ENCODE measurements around the gene EEFSEC. TPM values are rescaled to one million over a fixed set of nuclear protein-coding genes. Genes with fewer than 3 reads are reported as not detected.
A peak's percentile ranks its signal among the peaks of the same experiment; 100 is the strongest.

Gene EEFSEC
- total and polyA plus RNA-seq, 5 experiments from 2014 or later: 14.7 to 27.1 (median 19.2) TPM

- H3K27me3 Mint-ChIP-seq: peaks cover 0 to 3% (median 0%) of the 10 kb centered on the region in 5 donors
- POLR2A ChIA-PET: no interaction called here
- peaks cover 32 to 65% (median 46%) of the 10 kb centered on the region in 4 donors for H3K4me1 Mint-ChIP-seq
Observed at GRCh38 chr3:128155616-128156360, 2.5 kb downstream of the EEFSEC start.

GRCh38 chr3:128160661-128161060 is 7.4 kb downstream of the EEFSEC start:
- ATAC-seq (no peak), DNase-seq (no peak)
- no peak overlapping the region for H3K27ac Mint-ChIP-seq
- no peaks in the 10 kb centered on the region for H3K27me3 Mint-ChIP-seq
- H3K9me3 Mint-ChIP-seq: no peaks in the 10 kb centered on the region
- peaks cover 11 to 66% (median 32%) of the 10 kb centered on the region in 3 donors for H3K36me3 Mint-ChIP-seq
- POLR2A ChIA-PET: interaction anchor here (1.5 kb wide), 1 partner anchor 37 kb away, joined by 4 read pairs; the partner anchor contains the start of gene RUVBL1
- no peak overlapping the region for H3K4me3 Mint-ChIP-seq
- H3K4me1 Mint-ChIP-seq: peaks cover 30 to 74% (median 49%) of the 10 kb centered on the region in 4 donors

More at GRCh38 chr3:128155616-128156360, 2.5 kb downstream of the EEFSEC start:
- no peak for DNase-seq
- ATAC-seq: no peak
- Mint-ChIP-seq H3K9me3 (peaks cover 0 to 15% (median 0%) of the 10 kb centered on the region in 9 donors), H3K4me3 (peak overlapping the region in 3 of 10 donors; percentile 36 to 39 (median 38)), H3K36me3 (peaks cover 11 to 46% (median 24%) of the 10 kb centered on the region in 3 donors), H3K27ac (peak overlapping the region in 2 of 10 donors; percentile 14 to 21)

GRCh38 chr3:128163432-128163831 is 10.2 kb downstream of the EEFSEC start:
- Mint-ChIP-seq H3K27me3 (no peaks in the 10 kb centered on the region), H3K4me3 (no peak overlapping the region), H3K27ac (no peak overlapping the region), H3K4me1 (peaks cover 19 to 78% (median 50%) of the 10 kb centered on the region in 4 donors), H3K9me3 (no peaks in the 10 kb centered on the region), H3K36me3 (peaks cover 7 to 44% (median 13%) of the 10 kb centered on the region in 3 donors)
- POLR2A ChIA-PET: no interaction called here
- DNase-seq (no peak), ATAC-seq (no peak)

GRCh38 chr3:128166971-128167453 is 13.7 kb downstream of the EEFSEC start:
- ATAC-seq (no peak), DNase-seq (no peak)
- POLR2A ChIA-PET: no interaction called here
- no peak overlapping the region for H3K4me3 Mint-ChIP-seq
- no peak overlapping the region for H3K27ac Mint-ChIP-seq
- no peaks in the 10 kb centered on the region for H3K27me3 Mint-ChIP-seq
- H3K9me3 Mint-ChIP-seq: no peaks in the 10 kb centered on the region
- H3K36me3 Mint-ChIP-seq: peaks cover 0 to 18% (median 7%) of the 10 kb centered on the region in 3 donors
- peaks cover 18 to 59% (median 39%) of the 10 kb centered on the region in 4 donors for H3K4me1 Mint-ChIP-seq

GRCh38 chr3:128167646-128167972 is 14.3 kb downstream of the EEFSEC start:
- no peak overlapping the region for H3K4me3 Mint-ChIP-seq
- peaks cover 0 to 13% (median 3%) of the 10 kb centered on the region in 3 donors for H3K36me3 Mint-ChIP-seq
- ATAC-seq (no peak), DNase-seq (no peak)
- H3K4me1 Mint-ChIP-seq: peaks cover 18 to 53% (median 35%) of the 10 kb centered on the region in 4 donors
- POLR2A ChIA-PET: no interaction called here
- peak overlapping the region in 1 of 10 donors; percentile 41 for H3K27ac Mint-ChIP-seq
- H3K9me3 Mint-ChIP-seq: no peaks in the 10 kb centered on the region
- no peaks in the 10 kb centered on the region for H3K27me3 Mint-ChIP-seq

GRCh38 chr3:128167973-128168674 is 14.8 kb downstream of the EEFSEC start:
- Mint-ChIP-seq H3K4me3 (no peak overlapping the region), H3K9me3 (no peaks in the 10 kb centered on the region), H3K27me3 (no peaks in the 10 kb centered on the region), H3K4me1 (peaks cover 17 to 55% (median 35%) of the 10 kb centered on the region in 4 donors), H3K36me3 (peaks cover 0 to 9% (median 0%) of the 10 kb centered on the region in 3 donors), H3K27ac (peak overlapping the region in 1 of 10 donors; percentile 41)
- ATAC-seq (no peak), DNase-seq (no peak)
- POLR2A ChIA-PET: no interaction called here

GRCh38 chr3:128168836-128169235 is 15.6 kb downstream of the EEFSEC start:
- POLR2A ChIA-PET: no interaction called here
- no peak overlapping the region for H3K27ac Mint-ChIP-seq
- no peak overlapping the region for H3K4me3 Mint-ChIP-seq
- DNase-seq (no peak), ATAC-seq (no peak)
- H3K4me1 Mint-ChIP-seq: peaks cover 20 to 57% (median 36%) of the 10 kb centered on the region in 4 donors
- H3K36me3 Mint-ChIP-seq: peaks cover 0 to 8% (median 0%) of the 10 kb centered on the region in 3 donors
- no peaks in the 10 kb centered on the region for H3K27me3 Mint-ChIP-seq
- no peaks in the 10 kb centered on the region for H3K9me3 Mint-ChIP-seq

GRCh38 chr3:128170866-128171516 is 17.7 kb downstream of the EEFSEC start:
- peak in 1 of 10 donors; percentile 6 for DNase-seq
- Mint-ChIP-seq H3K4me3 (no peak overlapping the region), H3K27ac (peak overlapping the region in 4 of 10 donors; percentile 43 to 69 (median 54)), H3K4me1 (peaks cover 20 to 58% (median 41%) of the 10 kb centered on the region in 4 donors), H3K9me3 (no peaks in the 10 kb centered on the region), H3K36me3 (peaks cover 0 to 6% (median 0%) of the 10 kb centered on the region in 3 donors), H3K27me3 (no peaks in the 10 kb centered on the region)
- POLR2A ChIA-PET: no interaction called here
- no peak for ATAC-seq

GRCh38 chr3:128173200-128173599 is 19.9 kb downstream of the EEFSEC start:
- Mint-ChIP-seq H3K27ac (peak overlapping the region in 1 of 10 donors; percentile 24), H3K9me3 (no peaks in the 10 kb centered on the region), H3K4me3 (no peak overlapping the region), H3K27me3 (no peaks in the 10 kb centered on the region), H3K4me1 (peaks cover 16 to 53% (median 49%) of the 10 kb centered on the region in 4 donors), H3K36me3 (no peaks in the 10 kb centered on the region)
- DNase-seq: no peak
- no peak for ATAC-seq
- POLR2A ChIA-PET: no interaction called here

- no peaks in the 10 kb centered on the region for H3K9me3 Mint-ChIP-seq
- no peaks in the 10 kb centered on the region for H3K27me3 Mint-ChIP-seq
- H3K36me3 Mint-ChIP-seq: no peaks in the 10 kb centered on the region
- no peak for ATAC-seq
- H3K27ac Mint-ChIP-seq: peak overlapping the region in 6 of 10 donors; percentile 23 to 57 (median 36)
- DNase-seq: no peak
- POLR2A ChIA-PET: no interaction called here
- no peak overlapping the region for H3K4me3 Mint-ChIP-seq
- peaks cover 15 to 53% (median 50%) of the 10 kb centered on the region in 4 donors for H3K4me1 Mint-ChIP-seq
Observed at GRCh38 chr3:128173849-128174248, 20.6 kb downstream of the EEFSEC start.

GRCh38 chr3:128174675-128175590 is 21.7 kb downstream of the EEFSEC start:
- ATAC-seq: no peak
- H3K4me3 Mint-ChIP-seq: peak overlapping the region in 5 of 10 donors; percentile 16 to 73 (median 39)

GRCh38 chr3:128175768-128176167 is 22.5 kb downstream of the EEFSEC start:
- ATAC-seq (no peak), DNase-seq (no peak)
- Mint-ChIP-seq H3K27ac (peak overlapping the region in 4 of 10 donors; percentile 16 to 49 (median 36)), H3K9me3 (no peaks in the 10 kb centered on the region), H3K4me1 (peaks cover 18 to 67% (median 64%) of the 10 kb centered on the region in 4 donors), H3K36me3 (no peaks in the 10 kb centered on the region), H3K4me3 (peak overlapping the region in 4 of 10 donors; percentile 6 to 65 (median 29)), H3K27me3 (no peaks in the 10 kb centered on the region)
- POLR2A ChIA-PET: no interaction called here

More at GRCh38 chr3:128174675-128175590, 21.7 kb downstream of the EEFSEC start:
- Mint-ChIP-seq H3K27me3 (no peaks in the 10 kb centered on the region), H3K36me3 (no peaks in the 10 kb centered on the region), H3K27ac (peak overlapping the region in 9 of 10 donors; percentile 17 to 82 (median 30)), H3K9me3 (no peaks in the 10 kb centered on the region), H3K4me1 (peaks cover 15 to 59% (median 56%) of the 10 kb centered on the region in 4 donors)
- no peak for DNase-seq
- POLR2A ChIA-PET: no interaction called here
